Measurements from ENCODE around the gene TTC1.

GRCh38 chr5:160044391-160044804, 35.5 kb downstream of the TTC1 start:
- no peak for TF ChIP-seq CTCF (IDR thresholded peaks at IDR 0.05 in 8 of 11, conservative IDR thresholded peaks at IDR 0.05 in 3 of 11)
- no peak for TF ChIP-seq POLR2AphosphoS5 (IDR thresholded peaks at IDR 0.05)
- no peak for TF ChIP-seq POLR2A (IDR thresholded peaks at IDR 0.05)
